Smooth muscle cell of the brain vasculature (primary cell): Measurements from ENCODE around the gene RANBP3.

Experiments used
- DNase-seq: peaks from one replicate; pipeline ENCODE4 v3.0.0-alpha.2; 2012; ENCODE audit warnings: low read depth, low spot score

RANBP3 gene

DNA sequence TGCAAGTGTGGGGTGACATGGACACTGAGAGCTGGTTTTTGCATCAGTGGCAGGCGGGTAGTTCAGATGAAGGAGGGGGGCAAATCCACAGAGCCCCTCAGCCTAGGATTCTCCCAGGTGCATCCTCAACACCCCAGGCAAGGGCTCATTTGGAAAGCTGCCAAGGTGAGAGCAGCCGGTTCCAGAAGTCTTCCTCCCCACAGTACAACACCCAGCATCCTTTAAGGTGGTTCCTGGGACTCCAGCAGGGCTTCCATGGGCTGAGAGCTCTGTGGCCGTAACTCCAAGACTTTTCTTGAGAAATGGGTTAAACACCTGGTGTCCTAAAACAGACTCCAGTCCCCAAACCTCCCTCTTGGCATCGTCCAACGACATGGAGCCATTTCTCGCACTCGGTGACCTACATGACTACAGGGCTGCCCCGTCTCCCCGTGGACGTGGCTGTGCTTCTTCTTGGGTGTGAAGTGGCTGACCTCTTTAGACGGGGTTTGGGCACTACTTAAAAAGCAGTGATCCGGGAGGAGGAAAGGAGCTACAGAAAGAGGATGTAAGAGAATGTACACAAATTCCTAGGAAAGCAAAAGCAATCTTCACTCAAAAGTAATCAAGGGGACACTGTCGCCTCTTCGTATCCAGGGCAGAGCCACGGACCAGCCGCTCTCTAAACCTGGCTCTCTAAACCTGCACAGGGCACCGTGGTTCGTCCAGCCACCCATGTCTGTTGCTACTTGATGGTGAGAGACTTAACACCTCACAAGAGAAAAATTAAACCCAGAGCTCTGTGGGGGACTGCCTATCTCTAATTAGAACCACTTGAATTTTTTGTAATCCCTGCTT lies 25.5 kb downstream of the RANBP3 start:
- no peak for DNase-seq

DNA sequence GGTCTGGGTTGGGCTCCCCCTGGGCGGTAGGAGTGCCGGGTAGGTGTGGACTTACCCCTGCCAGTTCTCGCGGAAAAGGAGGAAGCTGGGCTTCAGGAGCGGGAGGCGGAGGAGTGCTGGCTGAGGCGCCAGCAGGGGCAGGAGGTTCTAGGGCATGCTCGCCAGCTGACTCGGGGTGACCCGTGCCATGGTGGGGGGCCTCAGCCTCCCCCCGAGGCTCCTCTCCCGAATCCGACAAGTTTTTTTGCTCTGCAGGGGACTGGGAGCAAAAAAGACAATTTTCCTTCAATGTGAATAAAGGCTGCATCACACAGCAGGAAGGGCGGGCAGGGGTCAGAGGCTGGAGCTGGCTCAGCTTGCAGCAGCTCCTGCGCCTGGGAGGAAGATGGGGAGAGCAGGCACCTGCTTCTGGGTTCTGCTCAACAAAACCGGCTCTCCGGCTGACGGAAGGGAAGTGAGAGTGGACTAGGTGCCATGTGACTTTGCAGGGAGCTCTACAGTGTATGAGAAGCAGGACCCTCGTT lies 26.5 kb downstream of the RANBP3 start:
- DNase-seq = no peak

GRCh38 chr19:5950741-5951140 lies 27.2 kb downstream of the RANBP3 start:
- no peak for DNase-seq

DNA sequence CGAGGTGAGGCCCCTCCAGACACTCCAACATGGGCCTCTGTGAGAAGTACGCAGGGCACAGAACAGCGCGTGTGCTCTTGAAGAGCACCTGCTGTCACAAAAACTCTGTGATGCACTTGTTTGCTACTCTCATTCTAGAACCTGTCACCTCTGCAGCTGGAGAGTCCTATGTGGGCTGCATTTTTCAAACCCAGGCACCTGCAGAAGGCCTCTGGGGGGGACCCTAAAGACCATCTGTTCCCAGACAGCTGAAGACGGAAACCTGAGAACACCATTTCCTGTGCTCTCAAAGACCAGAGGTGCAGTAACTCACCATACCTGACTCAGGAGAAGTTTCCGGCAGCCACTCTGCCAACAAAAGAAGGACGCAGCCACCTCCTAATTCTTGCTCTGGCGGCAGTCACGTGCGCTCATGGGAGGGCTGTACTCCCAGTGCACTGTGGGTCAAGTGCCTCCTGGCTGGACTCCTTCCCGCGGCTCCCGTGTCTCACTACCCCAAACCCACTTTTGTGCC lies 28.1 kb downstream of the RANBP3 start:
- DNase-seq = no peak

GRCh38 chr19:5948752-5949564 lies 29.0 kb downstream of the RANBP3 start:
- DNase-seq = no peak

DNA sequence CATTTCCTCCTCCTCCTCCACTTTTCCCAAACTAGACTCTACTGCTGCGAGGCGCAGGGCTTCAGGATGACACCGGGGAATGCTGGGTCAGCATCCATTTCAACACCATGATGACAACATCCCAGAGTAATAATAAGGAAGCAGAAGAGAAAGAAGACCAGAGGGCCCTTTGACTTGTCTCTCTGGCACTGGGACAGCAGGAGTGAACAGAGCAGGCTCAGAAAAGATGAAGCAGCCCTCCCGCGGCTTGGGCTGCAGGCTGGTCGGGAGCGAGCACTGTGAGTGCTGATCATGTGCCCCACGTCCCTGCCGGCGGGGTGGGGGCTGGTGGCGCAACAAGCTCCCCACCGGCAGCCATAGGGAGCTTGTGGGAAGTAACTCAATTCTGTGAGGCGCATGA lies 30.5 kb downstream of the RANBP3 start:
- no peak for DNase-seq

- DNase-seq = no peak
Measured at GRCh38 chr19:5943623-5944022, 34.3 kb downstream of the RANBP3 start.

GRCh38 chr19:5943045-5943444 lies 34.9 kb downstream of the RANBP3 start:
- DNase-seq = no peak

- DNase-seq = no peak
Measured at GRCh38 chr19:5941673-5942072, 36.3 kb downstream of the RANBP3 start.

DNA sequence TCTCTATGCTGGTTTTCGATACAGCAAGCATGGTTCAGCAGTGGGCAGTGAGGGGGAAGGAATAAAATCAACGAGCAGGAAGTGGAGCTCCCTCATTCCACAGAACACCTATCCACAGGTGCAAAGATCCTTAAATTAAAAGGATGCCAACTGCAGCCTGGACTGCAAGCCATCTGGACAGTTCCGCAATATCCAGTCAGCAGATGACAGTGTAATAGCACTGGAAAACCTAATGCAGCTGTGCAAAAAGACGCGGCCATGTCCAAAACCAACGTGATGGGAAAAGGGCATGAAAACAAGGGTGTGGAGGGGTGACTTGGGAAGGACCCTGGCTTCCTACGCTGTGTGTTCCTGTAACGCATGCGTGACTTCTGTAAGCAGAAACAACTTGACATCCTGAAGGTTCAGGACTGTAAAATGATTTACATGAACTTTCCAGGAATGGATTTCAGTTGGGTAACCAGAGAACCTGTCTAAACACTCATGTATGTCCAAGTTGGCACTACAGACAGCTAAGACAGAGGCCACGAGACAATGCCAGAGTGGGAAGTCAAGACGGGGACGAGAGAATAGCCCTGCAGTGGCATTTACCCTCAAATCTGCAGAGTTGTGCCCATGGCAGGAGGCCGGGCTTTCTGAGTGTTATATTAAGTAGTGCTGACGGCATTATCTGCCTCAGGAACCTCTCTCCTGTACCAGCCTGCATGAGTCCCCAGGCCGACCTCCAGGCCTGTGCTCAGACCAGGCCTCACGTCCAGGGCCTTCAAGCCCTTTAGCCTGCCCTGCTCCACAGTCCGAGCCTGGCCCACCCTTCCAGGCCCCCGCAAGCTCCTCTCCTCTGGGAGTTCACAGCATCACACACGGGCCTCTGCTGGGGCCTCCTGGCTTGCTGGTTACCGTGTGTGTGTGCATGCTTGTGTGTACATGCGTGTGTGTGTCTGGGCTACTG lies 37.4 kb downstream of the RANBP3 start:
- DNase-seq = no peak

DNA sequence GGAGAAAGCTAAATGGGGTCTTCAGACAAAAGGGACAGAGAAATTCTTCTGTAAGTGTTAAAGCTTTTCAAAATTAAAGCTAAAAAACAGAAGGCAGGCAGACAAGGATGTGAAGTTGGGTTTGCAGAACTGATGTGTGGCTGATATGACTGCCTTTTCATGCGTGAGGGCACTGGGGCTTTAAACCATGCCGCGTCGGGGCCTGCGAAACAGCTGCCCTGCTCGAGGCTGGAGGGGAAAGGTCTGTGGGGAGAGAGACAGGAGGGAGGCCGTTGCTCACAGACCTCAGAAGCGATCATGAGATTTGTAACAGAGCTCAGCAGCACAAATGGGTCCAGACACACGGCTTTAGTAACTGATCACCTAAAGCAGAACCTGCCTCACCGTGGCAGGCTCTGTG lies 40.4 kb downstream of the RANBP3 start:
- DNase-seq = no peak

DNA sequence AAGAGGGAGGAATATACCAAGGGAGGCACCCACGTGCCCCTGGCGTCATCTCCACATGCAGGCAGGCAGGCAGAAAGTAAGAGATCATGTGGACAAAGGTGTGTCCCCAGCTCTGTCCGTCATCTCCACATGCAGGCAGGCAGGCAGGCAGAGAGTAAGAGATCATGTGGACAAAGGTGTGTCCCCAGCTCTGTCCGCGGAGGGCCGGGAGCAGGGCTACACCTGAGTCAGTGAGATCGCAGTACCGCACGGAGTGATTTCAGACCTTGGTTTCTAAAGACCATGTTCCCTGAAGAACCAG lies 41.7 kb downstream of the RANBP3 start:
- DNase-seq = no peak

GRCh38 chr19:5935473-5936291 lies 42.3 kb downstream of the RANBP3 start:
- no peak for DNase-seq

DNA sequence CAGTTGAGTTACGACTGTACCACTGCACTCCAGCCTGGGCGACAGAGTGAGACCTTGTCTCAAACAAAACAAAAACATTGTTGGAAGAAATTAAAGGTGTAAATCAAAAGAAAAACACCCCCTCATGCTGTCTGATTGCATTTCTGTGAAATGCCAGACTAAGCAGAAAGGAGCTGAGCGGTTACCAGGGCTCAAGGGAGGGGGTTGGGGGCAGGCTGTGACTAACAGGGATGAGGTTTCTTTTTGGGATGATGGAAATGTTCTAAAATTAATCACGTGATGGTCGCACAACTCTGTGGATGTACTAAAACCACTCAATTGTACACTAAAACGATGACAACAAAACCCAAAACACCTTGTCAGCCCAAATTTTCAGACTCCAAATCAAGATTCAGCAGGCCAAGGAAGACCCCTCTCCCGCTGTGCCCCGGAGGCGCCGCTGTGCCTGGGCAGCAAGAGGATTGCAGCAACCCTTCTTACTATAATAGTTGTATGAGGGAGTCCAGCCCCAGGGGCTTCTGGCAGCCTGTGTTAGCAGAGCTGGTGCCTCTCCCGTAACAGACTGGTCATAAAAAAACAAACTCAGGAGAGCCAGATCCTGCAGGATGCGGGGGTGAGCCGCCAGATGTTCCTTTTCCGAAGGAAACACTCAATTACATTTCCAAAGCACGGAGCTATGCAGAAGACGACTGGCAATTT lies 43.0 kb downstream of the RANBP3 start:
- DNase-seq = no peak

DNA sequence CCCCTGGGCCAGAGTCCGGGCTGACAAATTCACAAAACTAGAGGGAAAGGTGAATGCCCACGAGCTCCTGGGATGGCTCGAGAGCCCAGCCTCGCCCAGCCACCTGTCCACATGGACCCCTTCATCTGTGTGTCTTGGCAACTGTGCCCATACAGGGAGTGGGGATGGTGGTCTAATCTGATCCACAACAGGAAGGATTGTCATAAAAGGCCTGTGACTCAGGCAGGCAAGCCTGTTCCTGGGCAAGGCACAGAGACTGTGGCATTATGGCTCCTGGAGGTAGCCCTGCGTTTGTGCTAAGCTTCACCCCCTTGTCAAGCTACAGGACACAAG lies 43.9 kb downstream of the RANBP3 start:
- no peak for DNase-seq

DNA sequence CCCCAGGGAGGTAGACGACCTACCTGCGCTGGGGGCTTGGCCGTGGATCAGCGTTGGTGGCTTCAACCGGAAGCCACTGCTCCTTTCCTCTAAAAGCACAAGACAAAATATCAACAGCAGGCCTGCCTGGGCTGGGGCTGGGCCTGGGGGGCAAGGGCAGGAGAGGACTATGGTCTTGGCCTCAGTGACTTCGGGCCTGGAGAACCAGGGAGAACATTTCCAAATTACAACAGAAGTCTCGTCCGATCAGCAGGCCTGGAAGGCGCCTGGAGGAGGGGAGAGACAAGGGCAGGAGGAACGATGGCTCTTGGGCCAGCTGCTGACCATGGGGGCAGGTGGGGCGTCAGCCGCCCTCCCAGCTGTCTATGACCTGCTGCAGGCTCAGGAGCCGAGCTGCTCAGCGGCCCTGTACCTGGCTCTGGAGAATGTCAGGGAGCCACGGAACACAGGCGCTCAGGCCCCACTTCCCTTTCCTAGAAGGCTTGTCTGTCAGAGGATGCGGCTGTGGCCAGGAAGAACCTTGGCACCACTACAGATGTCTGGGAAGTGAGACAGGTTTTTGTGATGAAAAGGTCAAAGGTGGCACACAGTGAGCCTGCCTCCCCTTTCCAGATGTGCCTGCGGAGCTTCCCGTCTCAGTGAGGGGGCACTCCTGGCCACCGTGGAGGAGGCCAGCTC lies 44.4 kb downstream of the RANBP3 start:
- no peak for DNase-seq

GRCh38 chr19:5932609-5933262 lies 45.2 kb downstream of the RANBP3 start:
- DNase-seq = no peak

- no peak for DNase-seq
Measured at GRCh38 chr19:5932146-5932545, 45.8 kb downstream of the RANBP3 start.

DNA sequence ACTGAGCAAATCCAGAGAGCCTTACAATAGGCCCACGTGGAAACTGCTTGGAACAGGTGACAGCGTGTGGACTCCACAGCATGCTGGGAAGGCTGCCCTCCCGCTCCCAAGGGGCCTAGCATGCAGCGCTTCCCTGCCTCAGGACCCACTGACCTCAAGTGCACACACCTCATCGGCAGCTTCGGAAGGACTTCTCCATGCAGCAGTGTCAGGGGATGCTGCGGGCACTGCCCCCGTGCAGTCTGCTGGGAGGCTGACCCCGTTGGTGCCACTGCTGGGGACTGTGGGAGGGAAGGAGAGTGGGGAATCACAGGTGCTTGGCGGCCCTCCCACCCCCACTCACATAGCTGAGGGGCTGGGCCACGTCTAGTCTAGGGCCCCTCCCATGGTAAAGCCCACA lies 46.7 kb downstream of the RANBP3 start:
- DNase-seq = no peak
